GM04504 (cell line): ENCODE results near the gene PTBP1.

ENCODE experiments used
- DNase-seq: peaks from one replicate; pipeline ENCODE4 v3.0.0-alpha.2; 2012; ENCODE audit warnings: low read depth

Gene PTBP1

DNA sequence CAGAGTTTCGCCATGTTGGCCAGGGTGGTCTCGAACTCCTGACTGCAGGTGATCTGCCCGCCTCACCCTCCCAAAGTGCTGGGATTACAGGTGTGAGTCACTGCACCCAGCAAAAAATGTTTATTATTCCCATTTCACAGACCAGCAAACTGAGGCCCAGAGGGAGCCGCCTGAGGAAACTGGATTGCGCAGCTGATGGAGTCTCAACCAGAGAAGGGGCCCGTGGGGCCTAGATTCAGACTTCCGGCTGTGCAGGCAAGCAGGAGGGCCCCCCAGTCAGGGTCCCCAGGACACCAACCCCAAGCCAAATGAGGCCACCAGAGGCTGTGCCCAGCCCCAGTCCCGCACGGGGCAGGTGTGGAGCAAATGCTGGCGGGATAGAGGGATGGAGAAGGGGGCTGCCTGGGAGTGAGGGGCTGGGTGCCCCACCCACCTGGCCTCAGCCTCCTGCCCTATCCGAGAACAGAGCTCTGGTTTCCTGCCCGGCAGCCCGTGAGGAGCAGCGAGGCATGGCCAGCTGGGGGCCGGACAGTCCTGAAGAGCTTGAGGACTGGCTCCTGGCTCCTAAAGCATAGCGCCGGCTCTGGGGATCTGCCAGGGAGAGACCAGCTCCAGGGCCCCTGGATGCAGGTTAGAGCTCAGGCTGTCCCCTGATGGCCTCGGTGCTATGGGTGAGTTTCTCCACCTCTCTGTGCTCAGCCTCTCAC, 24.4 kb upstream of the PTBP1 start:
- DNase-seq: no peak

DNA sequence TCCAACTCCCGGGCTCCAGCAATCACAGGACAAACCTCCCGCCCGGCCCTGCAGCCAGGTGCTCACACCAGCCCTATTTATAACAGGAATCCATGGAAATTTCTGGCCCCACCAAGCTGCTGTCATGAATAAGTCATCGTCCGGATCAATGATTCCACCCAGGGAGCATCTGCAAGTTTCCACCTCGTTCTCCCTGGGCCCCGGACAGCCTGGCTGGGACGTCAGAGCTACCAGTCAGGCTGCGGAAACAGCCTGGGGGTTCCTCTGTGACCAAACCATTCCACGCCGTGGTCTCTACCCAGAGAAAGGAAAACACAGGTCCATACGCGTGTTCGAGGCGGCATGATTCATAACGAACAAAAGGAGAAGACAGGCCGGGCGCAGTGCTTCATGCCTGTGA, 20.7 kb upstream of the PTBP1 start:
- DNase-seq: no peak

DNA sequence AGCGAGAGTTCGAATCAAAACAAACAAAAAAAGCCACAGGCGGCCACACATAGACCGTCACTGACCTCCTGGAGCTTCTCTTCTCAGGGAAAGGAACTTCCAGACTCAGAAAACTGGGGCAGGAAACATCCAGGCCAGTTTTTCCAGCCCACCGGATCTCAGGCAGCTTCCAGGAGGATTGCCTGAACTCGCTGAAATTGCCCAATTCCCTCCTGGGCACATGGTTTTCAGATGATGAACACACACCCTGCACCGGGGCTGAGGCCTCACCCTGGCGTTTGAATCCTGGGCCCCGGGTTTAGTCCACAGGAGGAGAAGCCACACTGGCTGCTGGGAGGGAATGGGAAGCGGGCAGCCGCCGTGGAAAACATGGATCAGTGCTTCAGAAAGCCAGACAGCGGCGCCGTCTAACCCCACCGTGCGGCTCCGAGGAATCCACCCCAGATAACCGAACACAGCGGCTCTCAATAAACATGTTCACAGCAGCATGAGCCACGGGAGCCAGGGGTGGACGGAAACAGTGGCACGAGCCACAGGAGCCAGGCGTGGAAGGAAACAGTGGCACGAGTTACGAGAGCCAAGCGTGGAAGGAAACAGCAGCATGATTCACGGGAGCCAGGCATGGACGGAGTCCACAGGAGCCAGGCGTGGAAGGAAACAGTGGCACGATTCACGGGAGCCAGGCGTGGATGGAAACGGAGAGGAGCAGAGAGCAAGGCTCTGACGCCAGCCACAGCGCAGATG, 18.2 kb upstream of the PTBP1 start:
- DNase-seq: peak; percentile 94

DNA sequence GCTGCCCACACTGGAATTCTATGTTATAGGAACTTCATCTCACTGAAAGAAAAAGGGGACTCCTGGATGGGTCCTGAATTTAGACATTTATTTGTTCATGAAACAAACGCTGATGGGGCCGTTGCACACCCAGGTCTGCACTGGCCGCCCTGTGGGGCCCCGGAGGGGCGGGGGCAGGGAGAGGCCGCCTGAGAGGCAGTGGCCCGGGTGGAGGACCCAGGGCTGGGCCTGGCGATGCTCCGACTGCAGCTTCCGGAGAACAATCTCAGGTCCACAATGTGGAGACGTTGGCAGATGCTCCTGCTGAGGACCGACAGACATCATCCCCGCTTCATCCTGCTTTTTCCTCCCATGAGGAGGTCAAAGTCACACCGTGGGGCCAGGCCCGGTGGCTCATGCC, 16.3 kb upstream of the PTBP1 start:
- DNase-seq: no peak

DNA sequence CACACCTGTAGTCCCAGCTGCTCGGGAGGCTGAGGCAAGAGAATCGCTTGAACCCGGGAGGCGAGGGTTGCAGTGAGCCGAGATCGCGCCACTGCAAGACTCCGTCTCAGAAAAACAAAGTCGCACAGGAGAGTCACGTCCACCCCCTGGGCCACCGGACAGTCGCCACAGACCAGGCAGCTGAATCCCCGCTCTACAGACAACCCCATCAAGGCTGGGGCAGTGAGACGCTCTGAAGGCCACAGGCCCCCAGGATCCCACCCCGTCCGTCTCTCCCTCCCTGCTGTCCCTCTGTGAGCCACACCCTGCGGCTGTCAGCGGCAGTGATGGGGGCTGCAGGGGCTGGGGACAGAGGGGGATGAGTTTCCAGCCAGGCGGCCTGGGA, 15.5 kb upstream of the PTBP1 start:
- DNase-seq: no peak

DNA sequence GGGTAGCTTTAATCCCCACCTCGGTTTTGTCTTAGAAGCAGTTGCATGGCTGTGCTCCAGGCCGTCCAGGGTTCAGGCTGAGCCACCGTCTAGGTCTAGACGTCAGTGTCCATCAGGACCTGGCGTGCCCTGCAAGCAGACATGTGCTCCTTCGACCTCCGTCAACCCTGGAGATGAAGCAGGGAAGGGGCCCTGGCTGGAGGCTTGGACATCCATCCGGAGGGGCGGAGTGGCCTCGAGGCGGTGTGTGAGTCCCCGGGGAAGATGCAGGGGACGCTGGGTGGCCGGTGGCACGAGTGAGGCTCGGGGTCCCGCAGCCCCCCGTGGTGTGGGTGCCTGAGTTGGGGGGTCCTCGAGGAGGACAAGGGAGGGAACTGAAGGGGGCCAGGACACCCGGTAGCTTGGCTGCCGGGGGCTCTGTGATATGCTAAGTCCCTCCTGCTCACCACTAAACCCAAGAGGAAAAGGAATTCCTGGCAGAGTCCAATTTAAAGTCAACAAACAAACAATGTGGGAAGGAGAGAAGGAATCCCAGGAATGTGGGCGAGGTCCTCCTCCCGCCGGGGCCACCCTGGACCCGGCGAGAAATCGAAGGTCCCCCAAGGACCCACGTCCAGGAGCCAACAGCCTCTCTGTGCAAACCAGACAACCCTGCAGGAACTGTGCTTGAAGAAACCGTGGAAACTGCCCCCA, 14.9 kb upstream of the PTBP1 start:
- no peak for DNase-seq

DNA sequence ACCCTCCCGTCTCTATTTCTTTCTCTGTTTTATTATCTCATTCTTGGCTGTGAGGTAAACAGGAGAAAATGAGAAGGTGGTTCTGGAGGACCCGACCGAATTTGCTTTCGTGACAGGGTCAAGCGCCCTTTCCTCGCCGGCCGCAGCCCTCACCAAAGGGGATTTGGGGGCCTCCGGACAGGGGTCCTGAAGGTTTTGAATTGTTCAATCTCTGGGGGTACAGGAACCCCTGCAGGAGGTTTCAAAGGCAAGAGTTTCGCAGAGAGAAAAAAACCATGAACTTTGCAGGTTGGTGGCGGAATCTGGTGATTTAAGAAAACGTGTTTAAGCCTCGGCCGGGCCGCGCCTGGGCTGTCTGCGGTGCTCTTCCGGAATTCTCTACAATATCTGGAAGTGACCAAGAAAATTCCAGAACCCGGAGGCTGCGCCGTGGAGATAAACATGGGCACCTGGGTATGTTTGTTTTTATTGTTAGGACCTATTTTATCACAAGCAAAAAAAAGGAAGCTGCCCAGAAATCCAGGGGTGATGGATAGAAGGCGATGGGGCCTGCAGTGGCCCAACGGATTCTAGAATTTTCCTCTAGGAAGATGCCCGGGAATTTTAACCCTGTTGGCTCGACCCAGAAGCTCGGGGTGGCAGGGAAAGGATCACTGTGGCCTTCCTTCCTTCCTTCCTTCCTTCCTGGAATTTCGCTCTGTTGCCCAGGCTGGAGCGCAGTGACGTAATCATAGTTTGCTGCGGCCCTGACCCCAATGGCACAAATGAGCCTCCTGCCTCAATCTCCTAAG, 14.2 kb upstream of the PTBP1 start:
- no peak for DNase-seq

DNA sequence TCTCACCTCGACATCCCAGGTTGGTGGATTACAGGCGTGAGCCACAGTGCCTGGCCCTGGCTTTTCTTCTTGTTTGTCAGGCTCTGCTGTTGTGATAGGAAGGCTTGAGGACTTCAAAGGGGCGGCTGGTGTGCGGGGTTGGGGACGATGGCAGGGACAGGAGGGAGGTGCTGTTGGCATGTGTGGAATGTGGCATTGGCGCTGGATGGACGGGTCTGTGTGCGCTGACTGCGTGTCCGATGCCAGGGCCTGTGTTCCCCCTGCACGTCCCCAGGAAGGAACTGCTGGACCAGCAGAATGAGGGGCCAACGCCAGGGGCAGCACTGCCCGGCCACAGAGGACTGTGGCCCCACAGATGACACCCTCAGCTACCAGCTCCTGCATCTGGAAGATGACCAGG, 12.7 kb upstream of the PTBP1 start:
- DNase-seq: no peak

DNA sequence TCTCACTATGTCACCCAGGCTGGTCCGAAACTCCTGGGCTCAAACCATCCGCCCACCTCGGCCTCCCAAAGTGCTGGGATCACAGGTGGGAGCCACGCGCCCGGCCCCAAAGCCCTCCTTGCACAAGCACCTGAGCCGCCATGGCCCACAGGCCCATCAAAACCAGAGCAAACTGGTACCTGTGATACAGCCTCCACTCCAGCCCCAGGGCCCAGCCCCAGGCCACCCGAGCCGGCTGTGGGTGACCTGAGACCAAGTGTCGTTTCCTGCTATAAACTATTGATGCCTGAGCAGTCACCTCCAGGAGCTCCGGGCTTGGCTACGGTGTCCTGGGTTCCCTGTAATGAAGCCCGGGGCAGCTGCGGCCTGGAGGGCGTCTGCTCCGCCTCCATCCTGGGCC, 9.7 kb upstream of the PTBP1 start:
- DNase-seq: no peak

DNA sequence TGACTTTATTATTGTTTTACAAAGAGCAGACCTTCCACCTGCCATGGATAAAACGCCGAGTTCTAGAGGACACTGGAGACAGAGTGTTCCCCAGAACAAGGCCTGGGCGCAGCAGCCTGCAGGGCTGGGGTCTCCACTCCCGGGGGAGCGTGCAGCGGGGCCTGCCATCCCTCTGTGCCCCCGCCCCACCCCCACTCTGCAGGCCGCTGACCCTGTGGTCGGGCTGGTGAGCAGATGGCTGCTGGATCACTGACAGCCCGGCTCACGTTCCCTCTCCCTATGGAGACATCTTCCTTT, 8.6 kb upstream of the PTBP1 start:
- no peak for DNase-seq

DNA sequence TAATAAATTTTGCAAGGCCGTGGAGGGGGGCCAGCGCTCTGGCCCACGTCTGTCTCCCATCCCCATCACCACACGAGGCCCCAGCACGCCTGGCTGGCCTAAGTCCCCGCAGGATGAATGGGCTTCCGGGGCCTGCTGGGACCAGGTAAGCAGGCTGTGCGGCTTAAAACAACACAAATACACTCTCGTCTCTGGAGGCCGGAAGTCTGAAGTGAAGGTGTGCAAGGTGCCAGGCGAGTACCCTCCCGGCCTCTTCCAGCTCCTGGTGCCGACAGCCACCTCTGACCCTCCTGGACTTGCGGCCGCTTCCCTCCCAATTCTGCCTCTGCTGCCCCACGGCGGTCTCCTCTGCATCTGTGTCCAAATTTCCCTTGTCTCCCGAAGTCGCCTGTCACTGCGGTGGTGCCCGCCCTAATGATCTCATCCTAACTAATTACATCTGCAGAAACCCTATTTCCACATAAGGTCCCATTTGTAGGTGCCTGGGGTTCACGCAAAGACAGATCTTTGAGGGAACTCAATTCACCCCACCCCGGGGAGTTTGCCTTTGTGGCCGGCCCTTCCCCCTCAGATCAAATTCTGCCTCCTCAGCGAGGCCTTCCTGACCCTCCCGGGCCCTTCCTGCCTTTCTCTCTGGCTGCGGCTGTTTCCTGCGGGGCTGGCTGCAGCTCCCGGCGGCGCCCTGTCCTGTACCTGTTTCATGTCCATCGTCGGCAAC, 8.1 kb upstream of the PTBP1 start:
- DNase-seq: no peak

DNA sequence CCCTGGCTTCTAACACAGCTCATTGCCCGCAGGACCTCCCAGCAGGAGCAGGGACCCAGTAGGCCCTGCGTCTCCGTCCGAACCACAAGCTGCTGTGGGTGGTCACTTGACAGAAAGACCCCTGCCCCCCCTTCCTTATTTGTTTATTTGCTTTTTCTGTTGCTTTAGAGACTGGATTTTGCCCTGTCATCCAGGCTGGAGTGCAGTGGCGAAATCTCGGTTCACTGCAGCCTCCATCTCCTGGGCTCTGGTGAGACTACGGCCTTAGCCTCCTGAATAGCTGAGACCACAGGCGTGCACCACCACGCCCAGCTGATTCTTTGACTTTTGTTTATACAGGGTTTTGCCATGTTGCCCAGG, 7.6 kb upstream of the PTBP1 start:
- no peak for DNase-seq

DNA sequence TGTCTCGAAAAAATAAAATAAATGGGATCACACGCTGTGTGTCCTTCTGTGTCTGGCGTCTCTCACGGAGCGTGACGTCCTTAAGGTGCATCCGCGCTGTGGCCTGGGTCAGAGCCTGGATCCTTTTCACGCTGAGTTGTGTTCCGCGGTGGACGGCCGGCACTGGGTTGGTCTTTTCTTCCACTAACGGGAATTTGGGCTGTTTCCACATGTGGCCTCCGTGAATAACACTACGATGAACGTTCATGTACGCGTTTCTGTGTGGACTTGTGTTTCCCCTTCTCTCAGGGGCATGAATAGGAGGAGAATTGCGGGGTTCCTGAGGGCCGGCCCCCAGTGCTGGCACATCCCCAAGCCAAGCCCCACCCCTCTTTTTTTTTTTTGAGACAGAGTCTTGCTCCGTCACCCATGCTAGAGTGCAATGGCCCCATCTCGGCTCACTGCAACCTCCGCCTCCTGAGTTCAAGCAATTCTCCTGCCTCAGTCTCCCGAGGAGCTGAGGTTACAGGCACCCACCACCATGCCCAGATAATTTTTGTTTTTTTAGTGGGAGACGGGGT, 6.2 kb upstream of the PTBP1 start:
- no peak for DNase-seq

DNA sequence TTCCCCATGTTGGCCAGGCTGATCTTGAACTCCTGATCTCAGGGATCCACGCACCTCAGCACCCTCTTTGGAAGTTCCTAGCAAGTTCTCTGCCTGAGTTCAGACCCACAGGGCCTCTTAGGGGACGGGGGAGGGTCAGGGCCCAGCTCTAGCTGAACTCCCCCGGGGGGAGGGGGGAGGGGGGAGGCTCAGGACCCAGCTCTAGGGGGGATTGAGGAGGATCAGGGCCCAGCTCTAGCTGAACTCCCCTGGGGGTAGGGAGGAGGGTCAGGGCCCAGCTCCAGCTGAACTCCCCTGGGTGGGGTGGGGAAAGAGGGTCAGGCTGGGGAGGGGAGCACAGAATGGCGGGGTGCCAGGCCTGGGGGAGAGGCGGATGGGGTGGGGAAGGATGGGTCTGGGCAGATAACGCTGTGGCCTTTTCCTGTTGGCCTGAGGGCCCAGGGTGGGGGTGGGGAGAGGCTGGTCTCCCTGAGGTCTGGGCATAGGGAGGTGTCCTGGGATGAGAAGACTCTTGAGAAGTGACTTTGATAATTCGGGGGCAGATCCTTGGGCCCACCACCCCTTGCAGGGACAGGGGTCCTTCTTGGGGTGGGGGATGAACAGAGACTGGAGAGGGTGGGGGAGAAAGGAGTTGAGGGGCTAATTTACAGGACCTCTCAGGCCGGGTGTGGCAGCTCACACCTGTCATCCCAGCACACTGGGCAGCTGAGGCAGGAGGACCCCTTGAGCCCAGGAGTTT, 5.5 kb upstream of the PTBP1 start:
- no peak for DNase-seq

DNA sequence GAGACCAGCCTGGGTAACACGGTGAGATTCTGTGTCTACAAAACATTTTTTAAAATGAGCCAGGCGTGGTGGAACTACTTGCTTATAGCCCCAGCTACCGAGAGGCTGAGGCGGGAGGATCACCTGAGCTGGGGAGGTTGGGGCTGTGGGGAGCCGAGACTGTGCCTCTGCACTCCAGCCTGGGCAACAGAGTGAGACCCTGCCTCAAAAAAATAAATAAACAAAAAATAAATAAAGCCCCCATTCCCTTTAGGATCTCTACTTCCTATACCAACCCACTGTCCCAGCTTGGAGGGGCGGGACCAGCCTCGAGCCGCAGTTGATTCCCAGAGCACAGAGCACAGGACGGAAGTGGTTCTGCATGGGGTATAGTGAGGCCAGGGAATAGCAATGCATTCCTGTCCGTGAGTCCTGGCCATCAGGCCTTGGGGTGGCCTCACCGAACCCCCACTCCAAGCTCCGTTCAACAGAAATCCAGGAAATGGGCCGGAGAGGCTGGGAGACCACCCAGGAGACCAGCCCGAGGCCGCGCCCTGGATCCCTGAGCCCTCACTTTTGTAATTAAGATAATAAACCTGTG, 4.9 kb upstream of the PTBP1 start:
- DNase-seq: no peak

DNA sequence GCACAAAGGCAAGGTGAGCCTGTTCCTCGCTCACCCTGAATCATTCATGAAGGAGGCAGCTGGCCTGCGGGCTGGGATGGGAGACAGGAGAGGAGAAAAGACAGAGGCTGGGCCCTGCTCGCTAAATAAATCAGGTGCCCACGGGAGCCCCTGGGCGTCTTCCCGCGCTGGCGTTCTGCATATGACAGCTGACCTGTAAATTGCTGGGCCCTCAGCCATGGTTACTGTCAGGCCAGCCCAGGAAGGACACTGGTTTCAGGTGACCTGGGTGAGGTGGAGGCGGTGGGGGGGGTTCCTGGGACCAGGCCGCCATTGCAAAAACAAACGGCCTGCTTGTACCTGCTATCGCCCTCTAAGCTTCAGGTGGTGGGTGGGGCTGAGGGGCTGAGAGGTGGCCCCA, 3.4 kb upstream of the PTBP1 start:
- no peak for DNase-seq

DNA sequence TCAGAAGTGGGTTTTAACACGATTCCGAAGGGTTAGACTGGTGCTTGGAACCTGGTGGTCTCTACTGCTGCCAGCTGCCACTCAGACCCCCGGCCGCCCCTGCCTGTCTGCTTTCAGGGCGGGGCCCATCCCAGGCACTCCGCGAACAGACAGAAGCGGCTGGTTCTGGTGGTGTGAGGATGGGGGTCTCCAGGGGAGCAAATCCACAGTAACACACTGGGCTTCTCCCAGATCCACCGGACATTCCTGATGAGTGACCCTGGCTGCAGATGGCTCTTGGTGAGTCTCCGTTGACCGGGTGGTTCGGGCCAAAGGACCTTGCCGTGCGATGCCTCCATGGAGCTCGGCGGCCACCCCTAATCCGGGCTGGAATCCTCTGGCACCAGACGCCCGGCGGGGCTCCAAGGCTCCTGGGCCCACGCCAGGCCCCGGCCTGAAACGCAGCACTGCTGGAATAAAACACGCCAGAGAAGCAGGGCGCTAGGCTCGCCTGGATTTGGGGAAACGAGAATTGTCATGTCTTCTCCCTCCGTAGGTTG, 2.1 kb upstream of the PTBP1 start:
- DNase-seq: no peak

DNA sequence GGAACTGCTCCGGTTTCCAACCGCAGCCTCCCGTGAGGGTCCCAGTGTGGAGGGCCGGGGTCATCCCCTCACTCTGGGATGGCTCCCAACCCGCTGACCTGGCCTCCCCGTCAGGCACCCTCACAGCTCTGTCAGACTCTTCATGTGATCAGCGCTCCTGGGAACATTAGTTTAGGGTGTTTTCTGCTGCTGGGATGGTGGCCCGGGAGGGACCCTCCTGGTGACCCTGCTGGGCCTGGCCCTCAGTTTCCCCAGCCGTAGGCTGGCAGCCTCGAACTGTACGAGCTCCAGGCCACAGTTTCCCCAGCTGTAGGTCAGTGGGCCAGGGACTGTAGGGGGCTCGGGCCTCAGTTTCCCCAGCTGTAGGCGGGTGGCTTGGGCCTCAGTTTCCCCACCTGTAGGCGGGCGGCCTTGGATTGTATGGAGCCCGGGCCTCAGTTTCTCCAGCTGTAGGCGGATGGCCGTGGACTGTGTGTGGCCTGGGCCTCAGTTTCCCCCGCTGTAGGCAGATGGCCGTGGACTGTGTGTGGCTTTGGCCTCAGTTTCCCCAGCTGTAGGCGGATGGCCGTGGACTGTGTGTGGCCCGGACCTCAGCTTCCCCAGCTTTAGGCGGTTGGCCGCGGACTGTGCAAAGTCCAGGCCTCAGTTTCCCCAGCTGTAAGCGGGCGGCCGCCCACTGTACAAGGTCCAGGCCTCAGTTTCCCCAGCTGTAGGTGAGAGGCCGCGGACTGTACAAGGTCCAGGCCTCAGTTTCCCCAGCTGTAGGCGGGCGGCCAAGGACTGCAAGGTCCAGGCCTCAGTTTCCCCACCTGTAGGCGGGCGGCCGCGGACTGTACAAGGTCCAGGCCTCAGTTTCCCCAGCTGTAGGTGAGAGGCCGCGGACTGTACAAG, 1.3 kb upstream of the PTBP1 start:
- DNase-seq: no peak
